ENCODE measurements around the gene SMAD6. TPM values are rescaled to one million over a fixed set of nuclear protein-coding genes. Genes with fewer than 3 reads are reported as not detected.

SMAD6 gene
- total RNA-seq, 4 donors from 2014 or later, result 59.3 to 118 (median 62.3) TPM

DNA sequence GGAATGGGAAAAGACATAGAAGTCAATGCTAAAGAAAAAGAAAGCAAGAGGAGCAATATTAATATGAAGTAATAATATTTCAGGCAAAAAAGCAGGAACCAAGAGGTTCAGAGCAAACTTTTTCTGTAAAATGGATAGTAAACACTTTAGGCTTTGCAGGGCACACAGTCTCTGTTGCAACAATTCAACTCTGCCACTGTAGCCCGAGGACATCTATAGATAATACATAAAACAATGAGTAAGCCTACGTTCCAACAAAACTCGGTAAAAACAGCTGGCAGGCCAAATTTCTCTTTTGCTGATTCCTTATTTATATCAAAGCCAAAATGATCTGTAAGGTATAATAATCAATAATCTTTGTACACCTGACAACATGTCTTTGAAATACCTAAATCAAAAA is 56.8 kb downstream of the SMAD6 start:
- Histone ChIP-seq H3K4me1 (peaks cover 66 to 97% of the 10 kb centered on the region in 2 donors), H3K36me3 (no peaks in the 10 kb centered on the region), H3K27me3 (no peaks in the 10 kb centered on the region), H3K4me3 (replicated peaks in 1 of 3) (no peak overlapping the region), H3K9me3 (no peaks in the 10 kb centered on the region), H3K27ac (peak overlapping the region; percentile 12 to 92 (median 89))
- whole genome bisulfite sequencing, 2 donors, result 62 to 74% methylated on average over 3 of the region's 3 CpGs
- intact Hi-C loops (cut with DNase I), result no loop called here
- no peak for DNase-seq
- TF ChIP-seq, protein P1, sequence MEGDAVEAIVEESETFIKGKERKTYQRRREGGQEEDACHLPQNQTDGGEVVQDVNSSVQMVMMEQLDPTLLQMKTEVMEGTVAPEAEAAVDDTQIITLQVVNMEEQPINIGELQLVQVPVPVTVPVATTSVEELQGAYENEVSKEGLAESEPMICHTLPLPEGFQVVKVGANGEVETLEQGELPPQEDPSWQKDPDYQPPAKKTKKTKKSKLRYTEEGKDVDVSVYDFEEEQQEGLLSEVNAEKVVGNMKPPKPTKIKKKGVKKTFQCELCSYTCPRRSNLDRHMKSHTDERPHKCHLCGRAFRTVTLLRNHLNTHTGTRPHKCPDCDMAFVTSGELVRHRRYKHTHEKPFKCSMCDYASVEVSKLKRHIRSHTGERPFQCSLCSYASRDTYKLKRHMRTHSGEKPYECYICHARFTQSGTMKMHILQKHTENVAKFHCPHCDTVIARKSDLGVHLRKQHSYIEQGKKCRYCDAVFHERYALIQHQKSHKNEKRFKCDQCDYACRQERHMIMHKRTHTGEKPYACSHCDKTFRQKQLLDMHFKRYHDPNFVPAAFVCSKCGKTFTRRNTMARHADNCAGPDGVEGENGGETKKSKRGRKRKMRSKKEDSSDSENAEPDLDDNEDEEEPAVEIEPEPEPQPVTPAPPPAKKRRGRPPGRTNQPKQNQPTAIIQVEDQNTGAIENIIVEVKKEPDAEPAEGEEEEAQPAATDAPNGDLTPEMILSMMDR (IDR thresholded peaks at IDR 0.05), result no peak
- TF ChIP-seq POLR2A (IDR thresholded peaks at IDR 0.05), result no peak

DNA sequence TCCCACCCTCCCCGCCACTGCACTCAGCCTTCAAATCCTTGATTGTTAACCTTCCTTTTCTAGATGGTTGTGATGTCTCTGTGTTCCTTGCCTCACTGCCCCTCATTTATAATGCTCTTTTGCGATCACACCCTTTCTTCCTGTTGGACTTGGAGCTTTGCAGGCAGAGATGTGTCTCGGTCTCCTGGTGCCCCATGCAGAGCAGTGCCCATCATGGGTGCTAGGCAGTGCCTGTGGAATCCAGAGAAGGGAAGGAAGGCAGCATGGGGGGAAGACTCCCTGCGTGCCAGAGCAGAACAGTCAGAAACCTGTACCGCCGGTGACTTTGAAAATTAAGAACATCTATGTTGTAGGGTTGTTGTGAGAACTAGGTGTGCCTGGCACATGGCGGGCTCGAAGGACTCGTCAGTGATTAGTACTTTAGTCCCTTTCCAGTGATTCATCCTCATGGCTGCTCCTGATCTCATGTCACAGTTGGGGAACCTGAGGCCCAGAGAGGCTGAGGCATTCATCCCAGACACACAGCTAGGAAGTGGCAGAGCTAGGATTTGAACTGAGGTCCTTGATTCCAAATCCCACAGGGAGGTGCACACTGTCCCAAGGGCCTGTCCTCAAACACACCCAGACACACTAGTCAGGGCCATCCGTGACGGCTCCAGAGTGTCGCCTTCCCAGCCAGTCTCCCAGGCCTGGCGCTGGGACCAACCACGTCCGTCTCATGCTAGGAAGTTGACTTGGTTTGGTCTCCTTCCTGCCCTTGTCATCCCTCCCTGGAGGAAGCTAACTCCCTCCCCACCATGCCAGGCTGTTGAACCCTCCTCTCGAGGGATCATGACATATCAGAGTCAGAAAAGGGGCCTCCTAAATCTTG is 58.3 kb downstream of the SMAD6 start:
- H3K4me1 ChIP-seq, result peaks cover 70 to 98% of the 10 kb centered on the region in 2 donors
- intact Hi-C loops (cut with DNase I), result no loop called here
- WGBS, 2 donors, result 81 to 88% methylated on average over 9 to 16 of the region's 16 CpGs

DNA sequence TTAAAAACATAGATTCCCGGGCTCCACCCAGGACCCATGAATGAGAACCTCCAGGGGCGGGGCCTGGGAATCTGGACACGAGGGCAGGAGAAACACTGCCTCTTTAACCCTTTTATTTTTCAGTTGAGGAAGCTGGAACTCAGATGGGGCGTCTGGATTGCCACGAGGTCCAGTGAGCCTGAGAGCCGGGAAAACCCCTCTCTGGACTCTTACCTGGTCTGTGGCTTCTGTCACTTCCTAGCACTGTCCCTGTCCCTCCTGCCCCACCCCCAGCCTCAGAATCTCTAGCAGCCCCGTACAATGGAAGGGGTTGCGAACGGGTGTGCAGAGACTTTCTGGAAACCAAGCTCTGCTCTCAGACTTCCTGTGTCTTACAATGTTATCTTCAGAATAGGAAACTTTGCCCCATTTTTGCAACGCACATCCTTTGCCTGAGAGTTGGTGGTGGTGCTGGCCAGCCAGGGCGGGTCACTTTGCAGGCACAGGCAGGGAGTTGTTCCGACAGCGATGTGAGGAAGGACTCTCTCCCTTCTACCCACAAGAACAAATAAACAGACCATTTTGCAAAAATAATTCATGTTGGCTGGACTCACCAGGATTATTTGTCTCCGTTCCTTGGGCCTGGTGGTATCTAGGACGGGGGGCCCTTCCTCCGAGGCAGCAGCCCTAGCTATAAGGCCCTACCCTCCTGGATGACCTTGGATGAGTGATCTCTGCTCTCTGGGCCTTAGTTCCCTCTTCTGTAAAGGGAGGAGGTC is 59.1 kb downstream of the SMAD6 start:
- intact Hi-C loops (cut with DNase I), result no loop called here

More for the DNA sequence above, 58.3 kb downstream of the SMAD6 start:
- Histone ChIP-seq H3K4me3 (replicated peaks in 1 of 3) (no peak overlapping the region), H3K27me3 (no peaks in the 10 kb centered on the region), H3K9me3 (no peaks in the 10 kb centered on the region), H3K27ac (peak overlapping the region; percentile 60 to 92 (median 89)), H3K36me3 (no peaks in the 10 kb centered on the region)
- no peak for TF ChIP-seq POLR2A (IDR thresholded peaks at IDR 0.05)
- TF ChIP-seq, protein P1 (IDR thresholded peaks at IDR 0.05), result no peak
- DNase-seq, result no peak

DNA sequence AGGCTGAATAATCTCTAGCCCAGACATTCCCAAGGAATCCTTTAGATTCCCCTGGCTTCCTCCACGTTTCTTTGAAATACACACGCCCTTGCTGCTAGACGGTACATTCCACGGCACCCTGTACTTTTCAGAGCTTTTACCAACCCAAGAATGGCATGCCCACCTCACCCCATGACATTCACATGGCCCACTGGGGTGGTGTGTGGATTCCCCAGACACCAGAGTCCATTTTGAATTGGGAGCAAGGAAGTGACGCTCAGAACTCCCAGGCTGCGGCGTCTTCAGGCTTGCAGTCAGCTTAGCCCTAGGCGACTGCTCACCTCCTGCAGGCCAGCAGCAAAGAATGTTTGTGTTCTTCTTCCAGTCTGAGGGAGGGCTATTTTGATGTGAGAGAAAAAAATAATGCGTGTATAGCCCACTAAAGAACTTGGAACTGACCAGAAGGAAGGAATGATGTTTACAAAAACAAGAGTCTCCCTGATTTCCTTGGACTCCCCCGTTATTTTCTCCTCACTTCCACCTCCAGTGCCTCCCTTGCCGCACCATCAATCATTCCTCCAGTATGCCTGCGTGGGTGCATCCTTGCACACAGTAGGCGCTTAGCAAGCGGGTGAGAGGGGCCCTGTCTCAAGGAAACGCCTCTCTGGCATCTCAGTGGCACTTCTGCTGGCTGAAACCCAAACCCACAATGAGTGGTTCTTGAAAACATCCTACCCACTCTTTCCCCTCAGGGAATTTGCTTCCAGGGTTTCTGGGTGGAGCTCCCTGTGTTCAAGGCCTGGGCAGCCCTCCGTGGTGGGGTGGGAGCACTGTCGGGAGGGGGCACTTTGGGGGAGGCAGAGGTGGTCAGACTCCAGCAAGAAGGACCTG is 59.9 kb downstream of the SMAD6 start:
- no peak for TF ChIP-seq POLR2A (IDR thresholded peaks at IDR 0.05)
- TF ChIP-seq, protein P1 (IDR thresholded peaks at IDR 0.05), result no peak
- 51 to 58% methylated on average over 17 of the region's 17 CpGs for WGBS, 2 donors
- H3K4me1 ChIP-seq, result peaks cover 72 to 100% of the 10 kb centered on the region in 2 donors

More for the DNA sequence above, 59.1 kb downstream of the SMAD6 start:
- H3K9me3 ChIP-seq, result no peaks in the 10 kb centered on the region
- peak overlapping the region; percentile 84 to 92 (median 89) for H3K27ac ChIP-seq
- TF ChIP-seq, protein P1 (IDR thresholded peaks at IDR 0.05), result no peak
- no peak for TF ChIP-seq POLR2A (IDR thresholded peaks at IDR 0.05)
- no peaks in the 10 kb centered on the region for H3K36me3 ChIP-seq
- no peak for DNase-seq
- H3K4me3 ChIP-seq (replicated peaks in 1 of 3), result no peak overlapping the region
- WGBS, 2 donors, result 48 to 67% methylated on average over 16 of the region's 16 CpGs
- peaks cover 73 to 100% of the 10 kb centered on the region in 2 donors for H3K4me1 ChIP-seq
- H3K27me3 ChIP-seq, result no peaks in the 10 kb centered on the region

More for the DNA sequence above, 59.9 kb downstream of the SMAD6 start:
- DNase-seq, result peak; percentile 46 to 58
- Histone ChIP-seq H3K4me3 (replicated peaks in 1 of 3) (no peak overlapping the region), H3K36me3 (no peaks in the 10 kb centered on the region), H3K9me3 (no peaks in the 10 kb centered on the region), H3K27me3 (no peaks in the 10 kb centered on the region), H3K27ac (peak overlapping the region; percentile 84 to 92 (median 89))
- intact Hi-C loops (cut with DNase I), result no loop called here
